WI38 (cell line): ENCODE results near the gene EML3.

Experiments used
- H3K4me3 ChIP-seq: 2 replicates; pipeline ENCODE4 v1.5.1; 2011; ENCODE audit warnings: low read depth, mild to moderate bottlenecking, control low read depth, low read length
- CTCF ChIP-seq: IDR thresholded peaks from 2 replicates; pipeline ENCODE4 v1.5.1; 2012; ENCODE audit warnings: low read depth, mild to moderate bottlenecking, control low read depth, low read length

Gene EML3

GRCh38 chr11:62554387-62555167 is 58.0 kb downstream of the EML3 start:
- TF ChIP-seq CTCF = no peak
- H3K4me3 ChIP-seq = peak overlapping the region; percentile 55

GRCh38 chr11:62553839-62554361 is 58.7 kb downstream of the EML3 start:
- no peak for TF ChIP-seq CTCF
- peak overlapping the region; percentile 55 for H3K4me3 ChIP-seq

GRCh38 chr11:62553080-62553838 is 59.3 kb downstream of the EML3 start:
- H3K4me3 ChIP-seq = peak overlapping the region; percentile 55
- no peak for TF ChIP-seq CTCF

GRCh38 chr11:62552485-62553079 is 60.0 kb downstream of the EML3 start:
- peak overlapping the region; percentile 55 for H3K4me3 ChIP-seq
- TF ChIP-seq CTCF = no peak
